ENCODE measurements around the gene RASSF1. TPM values are rescaled to one million over a fixed set of nuclear protein-coding genes. Genes with fewer than 3 reads are reported as not detected.

Gene RASSF1
- total and polyA plus RNA-seq, 2 of the 13 experiments (the other 11 are each of a cell fraction or from before 2014, with no cell fraction given) = 10.2 to 27.5 TPM

DNA sequence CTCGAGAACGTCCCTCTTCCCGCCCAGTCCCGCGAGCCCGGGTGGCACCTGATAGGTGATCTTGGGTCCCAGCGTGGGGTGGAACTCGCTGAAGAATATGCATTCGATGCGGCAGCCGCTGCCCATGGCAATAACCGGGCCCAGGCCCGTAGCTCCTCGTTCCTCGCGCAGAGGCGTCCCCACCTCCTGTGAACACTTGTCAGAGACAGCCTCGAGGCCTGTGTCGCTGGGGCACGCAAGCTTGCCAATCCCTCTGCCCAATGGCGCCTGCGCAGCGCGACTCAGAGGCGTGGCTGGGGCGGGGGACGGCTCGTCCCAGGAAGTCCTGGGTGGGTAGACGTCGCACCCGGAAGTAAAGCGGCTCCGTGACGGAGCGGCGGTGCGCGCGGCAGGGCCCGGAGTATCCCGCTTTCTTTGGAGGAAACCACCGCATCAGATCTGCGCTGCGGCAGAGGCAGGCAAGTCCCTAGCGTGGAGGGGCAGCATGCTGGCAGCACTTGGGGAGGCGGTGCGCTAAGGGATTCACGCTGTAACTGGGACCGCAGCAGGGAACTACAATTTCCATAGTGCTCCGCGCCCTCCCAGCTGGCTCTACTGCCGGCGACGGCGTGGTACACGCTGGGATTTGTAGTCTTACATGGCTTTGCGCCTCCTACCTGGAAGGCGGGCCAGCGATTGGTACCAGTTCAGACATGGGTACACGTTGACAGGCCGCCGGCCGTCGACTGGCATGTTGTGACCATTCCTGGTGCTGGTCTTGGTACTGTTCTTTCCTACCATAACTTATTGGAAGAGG, 10.1 kb upstream of the RASSF1 start, which contains the start of the genes CYB561D2 and NPRL2 (continued):
- TF ChIP-seq ZNF44 (CRISPR knock-in tag; IDR thresholded peaks at IDR 0.05) (peak; percentile 83), HHEX (CRISPR knock-in tag; IDR thresholded peaks at IDR 0.05) (0 out of 2 replicates have a peak, but pooled peaks have one; percentile 8), SMAD1 (CRISPR knock-in tag; IDR thresholded peaks at IDR 0.05; ENCODE audit: borderline replicate concordance, low read depth) (peak; percentile 99), ZNF550 (CRISPR knock-in tag; IDR thresholded peaks at IDR 0.05; ENCODE audit: borderline replicate concordance) (peak; percentile 84), GFI1 (CRISPR knock-in tag; IDR thresholded peaks at IDR 0.05; ENCODE audit: borderline replicate concordance) (no peak), ZNF263 (CRISPR knock-in tag; IDR thresholded peaks at IDR 0.05) (peak; percentile 76; the same call in 1 of the 2 replicates), MBNL3 (CRISPR knock-in tag; conservative IDR thresholded peaks at IDR 0.05) (no peak), RBFOX2 (IDR thresholded peaks at IDR 0.05; ENCODE audit: low read depth, low read length) (peak; percentile 91), NFKBIZ (CRISPR knock-in tag; IDR thresholded peaks at IDR 0.05) (peak; percentile 88)
- TF ChIP-seq, protein P1, sequence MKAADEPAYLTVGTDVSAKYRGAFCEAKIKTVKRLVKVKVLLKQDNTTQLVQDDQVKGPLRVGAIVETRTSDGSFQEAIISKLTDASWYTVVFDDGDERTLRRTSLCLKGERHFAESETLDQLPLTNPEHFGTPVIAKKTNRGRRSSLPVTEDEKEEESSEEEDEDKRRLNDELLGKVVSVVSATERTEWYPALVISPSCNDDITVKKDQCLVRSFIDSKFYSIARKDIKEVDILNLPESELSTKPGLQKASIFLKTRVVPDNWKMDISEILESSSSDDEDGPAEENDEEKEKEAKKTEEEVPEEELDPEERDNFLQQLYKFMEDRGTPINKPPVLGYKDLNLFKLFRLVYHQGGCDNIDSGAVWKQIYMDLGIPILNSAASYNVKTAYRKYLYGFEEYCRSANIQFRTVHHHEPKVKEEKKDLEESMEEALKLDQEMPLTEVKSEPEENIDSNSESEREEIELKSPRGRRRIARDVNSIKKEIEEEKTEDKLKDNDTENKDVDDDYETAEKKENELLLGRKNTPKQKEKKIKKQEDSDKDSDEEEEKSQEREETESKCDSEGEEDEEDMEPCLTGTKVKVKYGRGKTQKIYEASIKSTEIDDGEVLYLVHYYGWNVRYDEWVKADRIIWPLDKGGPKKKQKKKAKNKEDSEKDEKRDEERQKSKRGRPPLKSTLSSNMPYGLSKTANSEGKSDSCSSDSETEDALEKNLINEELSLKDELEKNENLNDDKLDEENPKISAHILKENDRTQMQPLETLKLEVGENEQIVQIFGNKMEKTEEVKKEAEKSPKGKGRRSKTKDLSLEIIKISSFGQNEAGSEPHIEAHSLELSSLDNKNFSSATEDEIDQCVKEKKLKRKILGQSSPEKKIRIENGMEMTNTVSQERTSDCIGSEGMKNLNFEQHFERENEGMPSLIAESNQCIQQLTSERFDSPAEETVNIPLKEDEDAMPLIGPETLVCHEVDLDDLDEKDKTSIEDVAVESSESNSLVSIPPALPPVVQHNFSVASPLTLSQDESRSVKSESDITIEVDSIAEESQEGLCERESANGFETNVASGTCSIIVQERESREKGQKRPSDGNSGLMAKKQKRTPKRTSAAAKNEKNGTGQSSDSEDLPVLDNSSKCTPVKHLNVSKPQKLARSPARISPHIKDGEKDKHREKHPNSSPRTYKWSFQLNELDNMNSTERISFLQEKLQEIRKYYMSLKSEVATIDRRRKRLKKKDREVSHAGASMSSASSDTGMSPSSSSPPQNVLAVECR (CRISPR knock-in tag; IDR thresholded peaks at IDR 0.05; ENCODE audit: borderline replicate concordance) = peak; percentile 99
- TF ChIP-seq, protein P2, sequence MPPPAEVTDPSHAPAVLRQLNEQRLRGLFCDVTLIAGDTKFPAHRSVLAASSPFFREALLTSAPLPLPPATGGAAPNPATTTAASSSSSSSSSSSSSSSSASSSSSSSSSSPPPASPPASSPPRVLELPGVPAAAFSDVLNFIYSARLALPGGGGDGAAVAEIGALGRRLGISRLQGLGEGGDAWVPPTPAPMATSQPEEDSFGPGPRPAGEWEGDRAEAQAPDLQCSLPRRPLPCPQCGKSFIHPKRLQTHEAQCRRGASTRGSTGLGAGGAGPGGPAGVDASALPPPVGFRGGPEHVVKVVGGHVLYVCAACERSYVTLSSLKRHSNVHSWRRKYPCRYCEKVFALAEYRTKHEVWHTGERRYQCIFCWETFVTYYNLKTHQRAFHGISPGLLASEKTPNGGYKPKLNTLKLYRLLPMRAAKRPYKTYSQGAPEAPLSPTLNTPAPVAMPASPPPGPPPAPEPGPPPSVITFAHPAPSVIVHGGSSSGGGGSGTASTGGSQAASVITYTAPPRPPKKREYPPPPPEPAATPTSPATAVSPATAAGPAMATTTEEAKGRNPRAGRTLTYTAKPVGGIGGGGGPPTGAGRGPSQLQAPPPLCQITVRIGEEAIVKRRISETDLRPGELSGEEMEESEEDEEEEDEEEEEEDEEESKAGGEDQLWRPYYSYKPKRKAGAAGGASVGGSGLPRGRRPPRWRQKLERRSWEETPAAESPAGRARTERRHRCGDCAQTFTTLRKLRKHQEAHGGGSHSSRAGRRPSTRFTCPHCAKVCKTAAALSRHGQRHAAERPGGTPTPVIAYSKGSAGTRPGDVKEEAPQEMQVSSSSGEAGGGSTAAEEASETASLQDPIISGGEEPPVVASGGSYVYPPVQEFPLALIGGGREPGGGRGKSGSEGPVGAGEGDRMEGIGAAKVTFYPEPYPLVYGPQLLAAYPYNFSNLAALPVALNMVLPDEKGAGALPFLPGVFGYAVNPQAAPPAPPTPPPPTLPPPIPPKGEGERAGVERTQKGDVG (CRISPR knock-in tag; IDR thresholded peaks at IDR 0.05; ENCODE audit: borderline replicate concordance) = peak; percentile 95; the same call in 1 of the 2 replicates
- TF ChIP-seq, protein P3, sequence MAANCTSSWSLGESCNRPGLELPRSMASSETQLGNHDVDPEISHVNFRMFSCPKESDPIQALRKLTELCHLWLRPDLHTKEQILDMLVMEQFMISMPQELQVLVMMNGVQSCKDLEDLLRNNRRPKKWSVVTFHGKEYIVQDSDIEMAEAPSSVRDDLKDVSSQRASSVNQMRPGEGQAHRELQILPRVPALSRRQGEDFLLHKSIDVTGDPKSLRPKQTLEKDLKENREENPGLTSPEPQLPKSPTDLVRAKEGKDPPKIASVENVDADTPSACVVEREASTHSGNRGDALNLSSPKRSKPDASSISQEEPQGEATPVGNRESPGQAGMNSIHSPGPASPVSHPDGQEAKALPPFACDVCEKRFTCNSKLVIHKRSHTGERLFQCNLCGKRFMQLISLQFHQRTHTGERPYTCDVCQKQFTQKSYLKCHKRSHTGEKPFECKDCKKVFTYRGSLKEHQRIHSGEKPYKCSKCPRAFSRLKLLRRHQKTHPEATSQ (CRISPR knock-in tag; IDR thresholded peaks at IDR 0.05; ENCODE audit: borderline replicate concordance) = peak; percentile 96
- TF ChIP-seq, protein P4, sequence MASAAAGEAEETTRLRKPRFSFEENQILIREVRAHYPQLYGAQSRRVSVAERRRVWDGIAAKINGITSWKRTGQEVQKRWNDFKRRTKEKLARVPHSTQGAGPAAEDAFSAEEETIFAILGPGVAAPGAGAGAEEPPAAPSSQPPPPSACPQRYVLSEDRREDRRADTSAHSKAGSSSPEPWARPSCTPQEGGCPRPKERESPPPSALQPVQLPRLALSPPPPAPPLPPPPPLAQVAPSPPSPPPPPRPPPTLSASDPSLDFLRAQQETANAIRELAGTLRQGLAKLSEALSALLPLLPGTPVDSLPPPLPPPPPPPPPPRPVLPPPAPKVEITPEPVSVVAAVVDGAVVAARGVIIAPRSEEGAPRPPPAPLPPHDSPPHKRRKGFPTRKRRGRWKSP (CRISPR knock-in tag; IDR thresholded peaks at IDR 0.05) = peak; percentile 83; the same call in 1 of the 2 replicates
